T-cell (primary cell): Measurements from ENCODE around the gene LMX1B. TPM values are rescaled to one million over a fixed set of nuclear protein-coding genes. Genes with fewer than 3 reads are reported as not detected.
A peak's percentile ranks its signal among the peaks of the same experiment; 100 is the strongest.

ENCODE experiments used
- ATAC-seq, 4 experiments: fragments of 200-7000 bp in 3 of 4; fragments of 150-1000 bp in 1 of 4; cut with Tn5 transposase; replicated peaks in 1 of 4; 1 replicate in 3 of 4; 2 replicates in 1 of 4; pipeline ENCODE4 v1.10.0; 2021; ENCODE audit warnings: moderate library complexity in 3 of 4, mild to moderate bottlenecking in 2 of 4, moderate number of reproducible peaks in 1 of 4
- CTCF ChIA-PET, 2 donors: fragments of 300-600 bp; sonication (Branson Sonifier 250); formaldehyde crosslinking; loops; one replicate each; lab custom pipeline; 2022; ENCODE audit warnings: antibody characterized with exemption in 2 of 2; lab: Charles Lee
- POLR2A ChIA-PET, 2 donors: fragments of 300-600 bp; sonication (Branson Sonifier 250); formaldehyde crosslinking; loops; one replicate each; lab custom pipeline; 2022; ENCODE audit warnings: antibody characterized with exemption in 2 of 2; lab: Charles Lee
- DNase-seq, 35 experiments: peaks; one replicate each; pipeline versions ENCODE4 v3.0.0 to v3.0.0-alpha.2; 2013 to 2023
- H3K27ac ChIP-seq: one replicate; pipeline ENCODE4 v1.5.1; 2013; ENCODE audit warnings: low read length
- H3K27me3 ChIP-seq, 2 experiments: replicated peaks in 1 of 2; 1 replicate in 1 of 2; 2 replicates in 1 of 2; pipeline versions ENCODE4 v1.6.1 to v1.7.0; 2013; ENCODE audit warnings: low read length in 1 of 2, mixed read lengths in 1 of 2; ENCODE audit not compliant: control insufficient read depth in 2 of 2, insufficient read depth in 2 of 2; ENCODE audit errors: extremely low read depth in 1 of 2
- H3K36me3 ChIP-seq, 2 donors: 1 replicate in 1 of 2; 2 replicates in 1 of 2; pipeline versions ENCODE4 v1.6.1 to v1.7.0; 2013; ENCODE audit warnings: low read length in 1 of 2; ENCODE audit not compliant: control insufficient read depth in 2 of 2, insufficient read depth in 1 of 2; ENCODE audit errors: extremely low read depth in 1 of 2
- H3K4me1 ChIP-seq, 2 experiments: 1 replicate in 1 of 2; 2 replicates in 1 of 2; pipeline versions ENCODE4 v1.6.1 to v1.7.0; 2013; ENCODE audit warnings: low read length in 2 of 2, mixed read lengths in 1 of 2; ENCODE audit not compliant: insufficient read depth in 2 of 2, control insufficient read depth in 1 of 2; ENCODE audit errors: extremely low read depth in 1 of 2
- H3K4me3 ChIP-seq, 2 donors: 1 replicate in 1 of 2; 2 replicates in 1 of 2; pipeline versions ENCODE4 v1.5.1 to v1.7.0; 2013; ENCODE audit warnings: mild to moderate bottlenecking in 2 of 2, low read length in 1 of 2, moderate library complexity in 1 of 2; ENCODE audit not compliant: control insufficient read depth in 1 of 2; ENCODE audit errors: extremely low read depth in 1 of 2
- H3K9me3 ChIP-seq: 2 replicates; pipeline ENCODE4 v1.7.0; 2013
- H3K27ac Mint-ChIP-seq, 2 donors: one replicate each; pipeline ENCODE4 v1.8.0; 2020 to 2021; ENCODE audit warnings: mild to moderate bottlenecking in 2 of 2, mixed read lengths in 2 of 2
- H3K27me3 Mint-ChIP-seq, 2 donors: one replicate each; pipeline ENCODE4 v1.8.0; 2021 to 2022; ENCODE audit warnings: mixed read lengths in 2 of 2
- H3K36me3 Mint-ChIP-seq: one replicate; pipeline ENCODE4 v1.8.0; 2021; ENCODE audit warnings: mixed read lengths
- H3K4me1 Mint-ChIP-seq, 3 donors: one replicate each; pipeline ENCODE4 v1.8.0; 2020 to 2022; ENCODE audit warnings: mixed read lengths in 3 of 3, mild to moderate bottlenecking in 1 of 3
- H3K4me3 Mint-ChIP-seq, 3 donors: one replicate each; pipeline ENCODE4 v1.8.0; 2020 to 2022; ENCODE audit warnings: mild to moderate bottlenecking in 3 of 3, mixed read lengths in 3 of 3, moderate library complexity in 3 of 3
- H3K9me3 Mint-ChIP-seq, 3 donors: one replicate each; pipeline ENCODE4 v1.8.0; 2020 to 2022; ENCODE audit warnings: mixed read lengths in 3 of 3
- WGBS: methylation state at CpG from one replicate; pipeline ENCODE4 v1.1.5; 2013; ENCODE audit warnings: missing lambda C conversion rate; ENCODE audit not compliant: insufficient coverage; 5-methylcytosine and 5-hydroxymethylcytosine counted together
- total RNA-seq, 35 experiments: library from RNA in 6 of 35; stranded (reverse) in 6 of 35; fragments of 120-200 nt in 1 of 35; gene quantifications; one replicate each; pipeline versions ENCODE4 v1.2.1 to v1.2.4 and lab custom pipeline; 2013 to 2026

LMX1B gene
- total RNA-seq, 5 donors from 2014 or later (not counting 1 experiment from before 2014, with no cell fraction given), result not detected

DNA sequence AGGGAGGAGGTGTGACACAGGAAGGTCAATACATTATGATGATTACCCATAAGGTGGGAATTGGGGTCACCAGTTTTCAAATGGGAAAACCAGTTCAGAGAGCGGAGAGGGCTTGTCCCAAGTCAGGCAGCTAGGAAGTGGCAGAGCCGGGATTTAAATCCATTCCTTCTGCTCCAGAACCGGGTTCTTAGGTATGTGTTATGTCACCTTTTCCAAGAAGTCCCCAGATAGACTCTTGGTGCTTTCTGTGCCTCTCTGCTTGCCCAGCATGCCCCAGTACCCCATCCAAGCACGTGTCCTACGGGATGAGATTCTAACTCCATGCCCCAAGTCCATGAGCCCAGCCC lies 69.9 kb downstream of the LMX1B start:
- no peaks in the 10 kb centered on the region for H3K36me3 Mint-ChIP-seq
- ChIA-PET CTCF (no interaction called here), POLR2A (no interaction called here)
- DNase-seq (no peak), ATAC-seq (no peak)
- no peaks in the 10 kb centered on the region for H3K36me3 ChIP-seq
- peaks cover 65 to 84% of the 10 kb centered on the region in 2 donors for H3K27me3 Mint-ChIP-seq
- peaks cover 3 to 5% (median 5%) of the 10 kb centered on the region in 3 donors for H3K4me1 Mint-ChIP-seq
- peak overlapping the region in 1 of 3 donors; percentile 58 for H3K4me3 Mint-ChIP-seq
- H3K27ac ChIP-seq, result no peak overlapping the region
- no peak overlapping the region for H3K4me3 ChIP-seq
- no peak overlapping the region for H3K27ac Mint-ChIP-seq
- H3K4me1 ChIP-seq, result peaks cover 0 to 8% of the 10 kb centered on the region in 2 experiments
- 57% methylated on average over 4 of the region's 5 CpGs for WGBS
- H3K27me3 ChIP-seq, result peaks cover 11 to 86% of the 10 kb centered on the region in 2 experiments
- no peaks in the 10 kb centered on the region for H3K9me3 Mint-ChIP-seq
- H3K9me3 ChIP-seq, result no peaks in the 10 kb centered on the region

DNA sequence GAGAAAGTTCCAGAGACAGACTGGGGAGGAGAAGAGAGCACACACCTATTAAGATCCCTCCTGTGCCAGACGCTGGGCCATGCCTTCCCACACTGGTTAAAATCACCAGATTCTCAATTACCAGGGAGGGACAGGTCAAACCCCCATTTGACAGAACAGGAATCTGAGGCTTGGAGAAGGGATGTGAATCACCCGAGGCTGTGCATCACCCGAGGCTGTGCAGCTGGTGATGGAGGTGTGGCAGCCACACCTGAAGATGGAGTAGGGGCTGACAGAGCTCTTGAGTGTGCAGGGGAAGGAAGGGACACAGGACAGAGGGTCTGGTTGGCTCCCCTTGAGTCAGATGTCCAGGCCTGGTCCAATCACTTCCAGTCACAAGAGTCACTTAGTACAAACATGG lies 70.6 kb downstream of the LMX1B start:
- POLR2A ChIA-PET, result no interaction called here
- Histone ChIP-seq H3K36me3 (no peaks in the 10 kb centered on the region), H3K9me3 (no peaks in the 10 kb centered on the region), H3K27ac (no peak overlapping the region), H3K4me3 (no peak overlapping the region), H3K27me3 (peaks cover 8 to 90% of the 10 kb centered on the region in 2 experiments), H3K4me1 (peaks cover 0 to 8% of the 10 kb centered on the region in 2 experiments)
- Mint-ChIP-seq H3K9me3 (no peaks in the 10 kb centered on the region), H3K27ac (no peak overlapping the region), H3K4me1 (peaks cover 3 to 5% (median 5%) of the 10 kb centered on the region in 3 donors), H3K27me3 (peaks cover 60 to 85% of the 10 kb centered on the region in 2 donors), H3K4me3 (no peak overlapping the region), H3K36me3 (no peaks in the 10 kb centered on the region)
- 50% methylated on average over 2 of the region's 3 CpGs for WGBS
- DNase-seq (no peak), ATAC-seq (no peak)
- CTCF ChIA-PET, result no interaction called here

DNA sequence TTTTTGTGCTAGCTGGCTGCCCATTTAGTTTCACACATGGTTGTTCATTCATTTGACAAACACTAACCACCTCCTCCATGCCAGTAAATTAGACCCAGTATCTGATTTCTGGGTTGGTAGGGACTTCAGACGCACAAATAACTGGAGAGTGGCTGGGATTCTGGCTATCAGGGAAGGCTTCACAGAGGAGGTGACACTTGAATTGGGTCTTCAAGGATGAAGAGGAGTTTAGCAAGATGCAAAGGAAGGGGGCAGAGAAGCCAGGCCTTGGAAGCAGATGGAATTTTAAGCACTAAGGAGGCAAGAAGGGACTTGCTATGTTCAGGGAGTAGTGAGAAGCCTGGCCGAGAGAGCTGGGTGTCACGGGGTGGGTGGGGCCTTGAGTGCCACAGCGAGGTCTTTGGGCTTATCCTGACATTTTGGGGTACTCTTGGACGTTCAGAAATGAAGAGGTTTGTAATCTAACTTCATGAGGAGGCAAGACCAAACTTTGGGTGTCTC lies 71.3 kb downstream of the LMX1B start:
- H3K4me1 Mint-ChIP-seq, result peaks cover 3 to 5% (median 5%) of the 10 kb centered on the region in 3 donors
- Histone ChIP-seq H3K4me1 (peaks cover 0 to 8% of the 10 kb centered on the region in 2 experiments), H3K4me3 (no peak overlapping the region), H3K9me3 (no peaks in the 10 kb centered on the region), H3K27me3 (peaks cover 8 to 90% of the 10 kb centered on the region in 2 experiments), H3K27ac (no peak overlapping the region), H3K36me3 (no peaks in the 10 kb centered on the region)
- ATAC-seq (no peak), DNase-seq (no peak)
- peaks cover 58 to 84% of the 10 kb centered on the region in 2 donors for H3K27me3 Mint-ChIP-seq
- ChIA-PET POLR2A (no interaction called here), CTCF (no interaction called here)
- H3K4me3 Mint-ChIP-seq, result no peak overlapping the region
- 100% methylated on average over 1 of the region's 5 CpGs for WGBS
- no peaks in the 10 kb centered on the region for H3K9me3 Mint-ChIP-seq
- no peak overlapping the region for H3K27ac Mint-ChIP-seq
- no peaks in the 10 kb centered on the region for H3K36me3 Mint-ChIP-seq

DNA sequence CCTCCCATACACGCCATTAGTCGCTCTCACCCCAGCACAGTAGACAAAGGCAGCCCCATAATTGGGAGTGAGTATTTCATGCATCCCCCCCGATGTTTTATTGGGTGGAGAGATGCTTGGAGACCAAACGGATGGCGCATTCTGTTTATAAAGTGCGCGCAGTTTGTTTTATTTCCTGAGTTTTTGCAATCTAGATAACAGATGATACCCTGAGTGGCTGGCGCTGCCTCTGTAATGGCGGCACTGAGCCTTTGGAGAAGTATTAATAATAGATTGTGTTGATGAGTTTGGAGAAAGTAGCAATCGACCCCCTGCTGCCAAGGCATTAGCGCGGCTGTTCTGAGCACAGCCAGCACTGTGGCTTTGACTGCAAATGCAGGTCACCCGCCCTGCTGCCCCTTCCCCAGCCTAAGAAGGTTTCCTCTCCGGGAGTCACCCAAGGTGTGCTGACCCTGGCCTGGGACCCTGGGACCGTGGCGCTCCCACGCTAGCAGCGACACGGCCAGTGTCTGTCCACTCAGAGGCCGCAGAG lies 74.3 kb downstream of the LMX1B start:
- Mint-ChIP-seq H3K4me1 (peaks cover 0 to 5% (median 0%) of the 10 kb centered on the region in 3 donors), H3K27ac (no peak overlapping the region), H3K27me3 (peaks cover 44 to 71% of the 10 kb centered on the region in 2 donors), H3K4me3 (no peak overlapping the region), H3K9me3 (no peaks in the 10 kb centered on the region), H3K36me3 (no peaks in the 10 kb centered on the region)
- ChIA-PET CTCF (interaction anchor here (0.6 to 0.7 kb wide), 2 partner anchors 35 to 92 kb away, joined by 3 read pairs; no protein-coding TSS in a partner anchor), POLR2A (no interaction called here)
- no peak overlapping the region for H3K4me3 ChIP-seq
- 62% methylated on average over 9 of the region's 20 CpGs for WGBS
- H3K36me3 ChIP-seq, result no peaks in the 10 kb centered on the region
- no peak overlapping the region for H3K27ac ChIP-seq
- ATAC-seq (no peak), DNase-seq (no peak)
- peaks cover 0 to 5% of the 10 kb centered on the region in 2 experiments for H3K4me1 ChIP-seq
- H3K27me3 ChIP-seq, result peaks cover 8 to 84% of the 10 kb centered on the region in 2 experiments
- H3K9me3 ChIP-seq, result no peaks in the 10 kb centered on the region

DNA sequence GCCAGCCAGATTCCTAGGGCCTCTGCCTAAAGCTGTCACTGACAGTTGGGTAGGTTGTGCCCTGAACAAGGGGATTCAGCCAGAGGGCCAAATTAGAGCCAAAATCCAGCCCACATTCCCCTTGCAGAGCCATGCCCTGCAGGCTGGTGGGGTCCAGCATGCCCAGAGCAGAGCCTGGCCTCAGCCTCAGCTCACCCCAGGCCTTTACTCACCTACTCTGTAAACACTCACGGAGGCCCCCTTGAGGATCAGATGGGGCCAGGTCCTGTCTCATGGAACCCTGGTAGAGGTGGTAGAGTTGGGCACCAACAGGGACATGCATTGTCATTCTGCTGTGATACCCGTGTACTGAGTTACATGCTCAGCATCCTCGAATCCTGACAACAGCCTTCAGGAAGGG lies 74.9 kb downstream of the LMX1B start:
- CTCF ChIA-PET, result interaction anchor here in 1 of 2 donors (0.6 kb wide), 1 partner anchor 36 kb away, joined by 3 read pairs; no protein-coding TSS in a partner anchor
- H3K27ac Mint-ChIP-seq, result no peak overlapping the region
- H3K4me3 Mint-ChIP-seq, result no peak overlapping the region

DNA sequence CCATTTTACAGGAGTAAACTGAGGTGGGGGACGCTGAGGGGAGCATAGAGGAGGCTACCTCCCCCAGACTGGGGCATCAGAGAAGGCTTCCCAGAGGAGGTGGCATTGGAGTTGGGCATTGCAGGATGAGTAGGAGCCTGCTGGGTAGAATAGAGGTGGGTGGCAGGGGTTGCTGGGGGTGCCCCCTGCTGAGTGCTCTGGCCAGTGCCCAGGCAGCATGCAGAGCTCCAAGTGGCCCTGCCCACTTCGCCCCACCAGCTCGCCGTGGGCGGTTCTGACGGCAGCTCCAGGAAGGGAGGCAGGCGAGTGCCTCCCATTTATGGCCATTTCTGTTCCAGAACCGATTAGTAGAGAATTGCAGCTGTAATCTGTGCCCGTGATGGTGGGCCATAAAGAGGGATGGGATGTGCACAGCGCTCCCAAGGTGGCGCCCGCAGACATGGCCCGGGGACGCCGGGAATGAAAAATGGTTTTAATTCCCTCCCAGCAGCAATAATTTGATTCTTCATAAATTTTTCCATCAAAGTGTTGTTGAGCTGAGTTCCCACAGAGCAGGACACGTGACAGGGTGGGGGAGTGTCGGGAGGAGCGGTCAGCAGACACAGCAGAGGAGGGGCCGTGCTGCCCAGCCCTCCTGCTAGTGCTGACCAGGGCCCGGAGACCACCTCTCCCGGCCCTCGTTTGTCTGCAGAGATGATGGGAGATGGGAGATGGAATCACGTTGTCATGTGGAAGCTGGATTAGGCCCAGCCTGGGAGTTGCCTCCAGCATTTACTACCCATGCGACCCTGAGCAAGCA lies 75.5 kb downstream of the LMX1B start:
- no peaks in the 10 kb centered on the region for H3K36me3 ChIP-seq
- no peak overlapping the region for H3K4me3 ChIP-seq
- no peaks in the 10 kb centered on the region for H3K4me1 ChIP-seq
- no peaks in the 10 kb centered on the region for H3K9me3 ChIP-seq
- no peak overlapping the region for H3K27ac ChIP-seq
- peaks cover 36 to 61% of the 10 kb centered on the region in 2 donors for H3K27me3 Mint-ChIP-seq
- H3K36me3 Mint-ChIP-seq, result no peaks in the 10 kb centered on the region
- ChIA-PET POLR2A (no interaction called here), CTCF (interaction anchor here in 1 of 2 donors (1.3 kb wide), 1 partner anchor 92 kb away, joined by 7 read pairs; no protein-coding TSS in a partner anchor)
- no peak overlapping the region for H3K4me3 Mint-ChIP-seq
- H3K9me3 Mint-ChIP-seq, result no peaks in the 10 kb centered on the region
- no peaks in the 10 kb centered on the region for H3K4me1 Mint-ChIP-seq
- H3K27ac Mint-ChIP-seq, result no peak overlapping the region
- 51% methylated on average over 10 of the region's 24 CpGs for WGBS
- H3K27me3 ChIP-seq, result peaks cover 3 to 77% of the 10 kb centered on the region in 2 experiments
- DNase-seq, result no peak
- no peak for ATAC-seq

More for the DNA sequence above, 74.9 kb downstream of the LMX1B start:
- peaks cover 0 to under 1% of the 10 kb centered on the region in 2 experiments for H3K4me1 ChIP-seq
- peaks cover 0 to under 1% (median 0%) of the 10 kb centered on the region in 3 donors for H3K4me1 Mint-ChIP-seq
- 88% methylated on average over 2 of the region's 3 CpGs for WGBS
- no peak overlapping the region for H3K27ac ChIP-seq
- no peak for ATAC-seq
- H3K36me3 ChIP-seq, result no peaks in the 10 kb centered on the region
- POLR2A ChIA-PET, result no interaction called here
- H3K4me3 ChIP-seq, result no peak overlapping the region
- H3K9me3 Mint-ChIP-seq, result no peaks in the 10 kb centered on the region
- H3K27me3 Mint-ChIP-seq, result peaks cover 42 to 67% of the 10 kb centered on the region in 2 donors
- no peak for DNase-seq
- no peaks in the 10 kb centered on the region for H3K36me3 Mint-ChIP-seq
- peaks cover 7 to 79% of the 10 kb centered on the region in 2 experiments for H3K27me3 ChIP-seq
- H3K9me3 ChIP-seq, result no peaks in the 10 kb centered on the region
